Cardiac muscle cell (in vitro differentiated cells and primary cell): ENCODE measurements around the gene ZSCAN32. TPM values are rescaled to one million over a fixed set of nuclear protein-coding genes. Genes with fewer than 3 reads are reported as not detected.

Experiments used
- DNase-seq, 2 donors: peaks; one replicate each; pipeline versions ENCODE4 v3.0.0 to v3.0.0-alpha.2; 2010 to 2017; ENCODE audit warnings: low read depth in 1 of 2, low spot score in 1 of 2
- H3K27ac ChIP-seq: fragments of 200-600 bp; sonication (generic); 2 replicates; pipeline ENCODE4 v1.5.1; 2016
- H3K27me3 ChIP-seq: fragments of 200-600 bp; sonication (generic); 2 replicates; pipeline ENCODE4 v1.6.0; 2016; ENCODE audit warnings: control low read depth
- H3K36me3 ChIP-seq: fragments of 200-600 bp; sonication (generic); 2 replicates; pipeline ENCODE4 v1.5.1; 2016; ENCODE audit warnings: control low read depth
- H3K4me1 ChIP-seq: fragments of 200-600 bp; sonication (generic); 2 replicates; pipeline ENCODE4 v1.8.1; 2017; ENCODE audit warnings: low read depth, mild to moderate bottlenecking, mixed run types
- H3K4me3 ChIP-seq: fragments of 200-600 bp; sonication (generic); 2 replicates; pipeline ENCODE4 v1.5.1; 2016; ENCODE audit warnings: mild to moderate bottlenecking
- H3K9me3 ChIP-seq: fragments of 200-600 bp; sonication (generic); 2 replicates; pipeline ENCODE4 v1.5.1; 2017; ENCODE audit warnings: low read depth, mild to moderate bottlenecking, control low read depth
- polyA plus RNA-seq: library from polyadenylated mRNA; unstranded; fragments of >200 nt; fragmentation: Nextera tagmentation; extraction: Ambion mirVana; gene quantifications from 2 replicates; pipeline ENCODE4 v1.2.1, GENCODE V29; 2016
- total RNA-seq: library from RNA; depleted of rRNA; stranded (reverse); fragments of >200 nt; gene quantifications from 2 replicates; pipeline ENCODE4 v1.2.3, GENCODE V29; 2016
- TF ChIP-seq, protein P1 (sequence below): IDR thresholded peaks from 2 replicates; pipeline ENCODE4 v1.5.1; 2012; ENCODE audit warnings: low read depth, mild to moderate bottlenecking, low read length

ZSCAN32 gene
- total and polyA plus RNA-seq, 2 experiments from 2014 or later = 13.7 to 19.8 TPM

DNA sequence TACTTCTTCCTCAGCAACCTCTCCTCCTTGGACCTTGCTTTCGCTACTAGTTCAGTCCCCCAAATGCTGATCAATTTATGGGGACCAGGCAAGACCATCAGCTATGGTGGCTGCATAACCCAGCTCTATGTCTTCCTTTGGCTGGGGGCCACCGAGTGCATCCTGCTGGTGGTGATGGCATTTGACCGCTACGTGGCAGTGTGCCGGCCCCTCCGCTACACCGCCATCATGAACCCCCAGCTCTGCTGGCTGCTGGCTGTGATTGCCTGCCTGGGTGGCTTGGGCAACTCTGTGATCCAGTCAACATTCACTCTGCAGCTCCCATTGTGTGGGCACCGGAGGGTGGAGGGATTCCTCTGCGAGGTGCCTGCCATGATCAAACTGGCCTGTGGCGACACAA, 44.7 kb downstream of the ZSCAN32 start:
- DNase-seq = no peak
- Histone ChIP-seq H3K9me3 (no peaks in the 10 kb centered on the region), H3K27ac (no peak overlapping the region), H3K36me3 (no peaks in the 10 kb centered on the region), H3K4me3 (no peak overlapping the region), H3K27me3 (no peaks in the 10 kb centered on the region), H3K4me1 (no peaks in the 10 kb centered on the region)
- TF ChIP-seq, protein P1, sequence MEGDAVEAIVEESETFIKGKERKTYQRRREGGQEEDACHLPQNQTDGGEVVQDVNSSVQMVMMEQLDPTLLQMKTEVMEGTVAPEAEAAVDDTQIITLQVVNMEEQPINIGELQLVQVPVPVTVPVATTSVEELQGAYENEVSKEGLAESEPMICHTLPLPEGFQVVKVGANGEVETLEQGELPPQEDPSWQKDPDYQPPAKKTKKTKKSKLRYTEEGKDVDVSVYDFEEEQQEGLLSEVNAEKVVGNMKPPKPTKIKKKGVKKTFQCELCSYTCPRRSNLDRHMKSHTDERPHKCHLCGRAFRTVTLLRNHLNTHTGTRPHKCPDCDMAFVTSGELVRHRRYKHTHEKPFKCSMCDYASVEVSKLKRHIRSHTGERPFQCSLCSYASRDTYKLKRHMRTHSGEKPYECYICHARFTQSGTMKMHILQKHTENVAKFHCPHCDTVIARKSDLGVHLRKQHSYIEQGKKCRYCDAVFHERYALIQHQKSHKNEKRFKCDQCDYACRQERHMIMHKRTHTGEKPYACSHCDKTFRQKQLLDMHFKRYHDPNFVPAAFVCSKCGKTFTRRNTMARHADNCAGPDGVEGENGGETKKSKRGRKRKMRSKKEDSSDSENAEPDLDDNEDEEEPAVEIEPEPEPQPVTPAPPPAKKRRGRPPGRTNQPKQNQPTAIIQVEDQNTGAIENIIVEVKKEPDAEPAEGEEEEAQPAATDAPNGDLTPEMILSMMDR = no peak

DNA sequence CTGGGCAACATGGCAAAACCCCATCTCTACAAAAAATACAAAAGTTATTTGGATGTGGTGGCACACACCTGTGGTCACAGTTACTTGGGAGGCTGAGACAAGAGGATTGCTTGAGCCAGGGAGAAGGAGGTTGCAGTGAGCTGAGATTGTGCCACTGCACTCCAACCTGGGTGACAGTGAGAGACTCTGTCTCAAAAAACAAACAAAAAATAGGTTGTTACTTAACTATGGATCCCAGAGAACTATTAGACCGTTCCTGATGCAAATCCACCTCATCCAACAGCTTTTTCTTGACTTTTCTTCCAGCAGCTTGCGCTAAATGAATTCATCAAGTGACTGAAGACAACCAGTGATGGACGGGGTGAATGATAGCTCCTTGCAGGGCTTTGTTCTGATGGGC, 45.2 kb downstream of the ZSCAN32 start, which contains the start of gene OR2C1:
TSS of gene OR2C1 (plus strand) at position 301 of the 400 bp plus-strand sequence. CDS start at position 353, 52 bp downstream.
- Histone ChIP-seq H3K9me3 (no peaks in the 10 kb centered on the region), H3K27me3 (no peaks in the 10 kb centered on the region), H3K4me1 (no peaks in the 10 kb centered on the region), H3K4me3 (no peak within 1 kb of the TSS), H3K36me3 (no peaks in the 10 kb centered on the region), H3K27ac (no peak within 1 kb of the TSS)
- no peak for DNase-seq
- TF ChIP-seq, protein P1 = no peak

DNA sequence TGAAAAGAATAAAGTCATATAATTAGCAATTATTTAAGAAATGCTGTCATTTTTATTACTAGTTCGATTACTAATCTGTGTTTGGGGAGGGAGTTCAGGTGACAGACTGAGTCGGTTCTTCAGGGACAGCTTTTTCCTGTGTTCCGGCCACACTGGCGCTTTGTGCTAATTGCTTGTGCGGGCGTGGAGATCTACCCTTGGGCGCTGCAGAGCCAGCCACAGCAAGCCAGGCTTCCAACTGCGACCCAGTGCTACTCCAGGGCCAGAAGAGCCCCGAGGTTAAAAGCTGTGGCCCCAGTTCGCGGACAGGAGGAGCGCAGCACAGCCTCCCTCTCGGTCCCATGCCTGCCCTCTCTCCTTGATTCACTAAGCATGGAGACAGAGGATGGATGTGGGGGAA, 51.6 kb downstream of the ZSCAN32 start:
- peak in 1 of 2 donors; percentile 16 for DNase-seq
- TF ChIP-seq, protein P1 = no peak
- Histone ChIP-seq H3K4me1 (peaks cover 16% of the 10 kb centered on the region), H3K4me3 (no peak overlapping the region), H3K27me3 (no peaks in the 10 kb centered on the region), H3K9me3 (no peaks in the 10 kb centered on the region), H3K27ac (peak overlapping the region; percentile 94), H3K36me3 (no peaks in the 10 kb centered on the region)

DNA sequence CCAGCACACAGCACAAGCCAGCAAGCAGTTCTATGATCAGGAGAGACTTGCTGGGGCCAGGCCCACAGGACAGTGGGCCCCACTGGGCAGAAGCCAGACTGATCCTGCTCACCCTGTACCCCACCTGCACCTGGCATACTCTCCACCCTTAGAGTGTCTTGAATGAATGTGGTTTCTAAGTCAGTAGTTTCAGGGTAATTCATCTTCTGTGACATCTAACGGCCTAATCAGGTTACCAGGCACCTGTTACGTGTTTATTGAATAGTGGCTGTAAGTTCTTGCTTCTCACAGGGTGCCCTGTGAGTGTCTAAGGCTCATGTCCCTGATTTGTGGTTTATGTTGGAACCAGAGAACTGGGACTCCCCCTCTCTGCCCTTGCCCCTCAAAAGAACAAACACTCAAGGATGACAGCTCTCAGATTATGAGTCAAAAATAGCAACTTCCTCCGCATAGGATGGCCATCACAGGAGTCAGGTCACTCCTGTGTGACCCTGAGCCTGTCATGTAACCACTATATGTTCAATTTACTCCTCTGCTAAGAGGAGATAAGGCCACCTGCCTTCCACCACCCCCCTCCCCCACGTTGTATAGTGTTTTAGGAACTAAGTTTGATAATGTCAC, 52.1 kb downstream of the ZSCAN32 start:
- DNase-seq = peak in 1 of 2 donors; percentile 70
- TF ChIP-seq, protein P1 = no peak
- H3K27me3 ChIP-seq = no peaks in the 10 kb centered on the region
- H3K36me3 ChIP-seq = no peaks in the 10 kb centered on the region
- peak overlapping the region; percentile 94 for H3K27ac ChIP-seq
- H3K4me1 ChIP-seq = peaks cover 16% of the 10 kb centered on the region
- no peaks in the 10 kb centered on the region for H3K9me3 ChIP-seq
- no peak overlapping the region for H3K4me3 ChIP-seq

DNA sequence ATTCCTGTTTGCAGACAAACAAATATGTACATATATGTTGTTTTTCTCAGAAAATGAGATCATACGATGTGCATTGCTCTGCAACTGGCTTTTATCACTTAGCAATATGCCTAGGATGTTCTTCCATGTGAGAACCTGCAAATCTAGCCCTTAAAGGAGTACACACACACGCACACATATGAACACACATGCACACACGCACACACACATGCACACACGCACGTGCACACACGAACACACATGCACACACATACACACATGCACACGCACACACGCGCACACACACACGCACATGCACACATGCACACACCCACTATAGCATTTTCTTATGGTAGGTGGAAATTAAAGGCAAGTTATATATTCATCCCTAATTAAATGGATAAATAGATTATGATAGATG, 53.2 kb downstream of the ZSCAN32 start:
- Histone ChIP-seq H3K27me3 (no peaks in the 10 kb centered on the region), H3K4me1 (peaks cover 16% of the 10 kb centered on the region), H3K9me3 (no peaks in the 10 kb centered on the region), H3K4me3 (no peak overlapping the region), H3K36me3 (no peaks in the 10 kb centered on the region), H3K27ac (peak overlapping the region; percentile 94)
- TF ChIP-seq, protein P1 = no peak
- DNase-seq = no peak
